ENCODE data around the gene CALR. TPM values are rescaled to one million over a fixed set of nuclear protein-coding genes. Genes with fewer than 3 reads are reported as not detected.

The CALR gene
- polyA plus RNA-seq, 1 of the 3 experiments (the other 2 are of a cell fraction), result 1,334 TPM

- peaks cover 78% of the 10 kb centered on the region for H3K79me2 ChIP-seq (ENCODE audit: insufficient read depth)
- WGBS (ENCODE audit: low lambda C conversion rate), result 88% methylated on average over 18 of the region's 18 CpGs
- CTCF ChIA-PET, result interaction anchor here (1.3 kb wide), 1 partner anchor 22 kb away, joined by 7 read pairs; no protein-coding TSS in a partner anchor
- peaks cover 47 to 70% of the 10 kb centered on the region in 2 experiments for H3K36me3 ChIP-seq (replicated peaks in 1 of 2; ENCODE audit: control insufficient read depth in 1 of 2, insufficient read depth in 2 of 2, low read length in 1 of 2)
- no peak for DNase-seq
- H3K9me3 ChIP-seq, result no peaks in the 10 kb centered on the region
- H3K4me2 ChIP-seq, result no peak overlapping the region
- H3K9ac ChIP-seq, result no peak overlapping the region
- peak overlapping the region; percentile 23 to 31; a peak in 2 of 4 replicates for H3K27ac ChIP-seq (ENCODE audit: low read depth in 2 of 2, low read length in 1 of 2)
- H4K20me1 ChIP-seq (ENCODE audit: insufficient read depth), result peaks cover 33% of the 10 kb centered on the region
- H3K9me2 ChIP-seq, result no peaks in the 10 kb centered on the region
- no peak overlapping the region for H2AFZ ChIP-seq (ENCODE audit: low read depth)
- H3K4me3 ChIP-seq (ENCODE audit: low read depth in 2 of 2, low read length in 1 of 2), result no peak overlapping the region
- H3F3A ChIP-seq (replicated peaks; ENCODE audit: insufficient read depth), result peaks cover 56% of the 10 kb centered on the region
- no peaks in the 10 kb centered on the region for H3K27me3 ChIP-seq (ENCODE audit: insufficient read depth)
- H3K4me1 ChIP-seq (ENCODE audit: control insufficient read depth in 1 of 2, insufficient read depth in 2 of 2, low read depth in 1 of 2, low read length in 1 of 2), result peaks cover 13 to 38% of the 10 kb centered on the region in 2 experiments; a peak in 3 of 4 replicates
- TF ChIP-seq CHD2 (IDR thresholded peaks at IDR 0.05; ENCODE audit: low read length, partially characterized antibody) (no peak), RFX5 (IDR thresholded peaks at IDR 0.05; ENCODE audit: low read length) (no peak), POLR2AphosphoS5 (IDR thresholded peaks at IDR 0.05; ENCODE audit: low read depth, low read length) (no peak), EP300 (IDR thresholded peaks at IDR 0.05; ENCODE audit: borderline replicate concordance in 1 of 2, low read depth in 1 of 2, low read length in 1 of 2) (no peak), NRF1 (IDR thresholded peaks at IDR 0.05; ENCODE audit: low read depth, low read length) (no peak), NFIC (IDR thresholded peaks at IDR 0.05; ENCODE audit: borderline replicate concordance) (no peak), TEAD4 (IDR thresholded peaks at IDR 0.05; ENCODE audit: borderline replicate concordance, insufficient read depth) (no peak)
- TF ChIP-seq, protein P1, sequence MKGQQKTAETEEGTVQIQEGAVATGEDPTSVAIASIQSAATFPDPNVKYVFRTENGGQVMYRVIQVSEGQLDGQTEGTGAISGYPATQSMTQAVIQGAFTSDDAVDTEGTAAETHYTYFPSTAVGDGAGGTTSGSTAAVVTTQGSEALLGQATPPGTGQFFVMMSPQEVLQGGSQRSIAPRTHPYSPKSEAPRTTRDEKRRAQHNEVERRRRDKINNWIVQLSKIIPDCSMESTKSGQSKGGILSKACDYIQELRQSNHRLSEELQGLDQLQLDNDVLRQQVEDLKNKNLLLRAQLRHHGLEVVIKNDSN (IDR thresholded peaks at IDR 0.05; ENCODE audit: borderline replicate concordance, low read depth), result no peak
- TF ChIP-seq, protein P2, sequence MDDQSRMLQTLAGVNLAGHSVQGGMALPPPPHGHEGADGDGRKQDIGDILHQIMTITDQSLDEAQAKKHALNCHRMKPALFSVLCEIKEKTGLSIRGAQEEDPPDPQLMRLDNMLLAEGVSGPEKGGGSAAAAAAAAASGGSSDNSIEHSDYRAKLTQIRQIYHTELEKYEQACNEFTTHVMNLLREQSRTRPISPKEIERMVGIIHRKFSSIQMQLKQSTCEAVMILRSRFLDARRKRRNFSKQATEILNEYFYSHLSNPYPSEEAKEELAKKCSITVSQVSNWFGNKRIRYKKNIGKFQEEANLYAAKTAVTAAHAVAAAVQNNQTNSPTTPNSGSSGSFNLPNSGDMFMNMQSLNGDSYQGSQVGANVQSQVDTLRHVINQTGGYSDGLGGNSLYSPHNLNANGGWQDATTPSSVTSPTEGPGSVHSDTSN (IDR thresholded peaks at IDR 0.05), result no peak
- POLR2A ChIA-PET, result interaction anchor here (0.6 to 0.9 kb wide), 3 partner anchors 11 to 174 kb away, joined by 3 read pairs; partner anchors contain the start of genes GCDH and NACC1
These were observed 5.1 kb downstream of the CALR start for GRCh38 chr19:12943437-12944044.

DNA sequence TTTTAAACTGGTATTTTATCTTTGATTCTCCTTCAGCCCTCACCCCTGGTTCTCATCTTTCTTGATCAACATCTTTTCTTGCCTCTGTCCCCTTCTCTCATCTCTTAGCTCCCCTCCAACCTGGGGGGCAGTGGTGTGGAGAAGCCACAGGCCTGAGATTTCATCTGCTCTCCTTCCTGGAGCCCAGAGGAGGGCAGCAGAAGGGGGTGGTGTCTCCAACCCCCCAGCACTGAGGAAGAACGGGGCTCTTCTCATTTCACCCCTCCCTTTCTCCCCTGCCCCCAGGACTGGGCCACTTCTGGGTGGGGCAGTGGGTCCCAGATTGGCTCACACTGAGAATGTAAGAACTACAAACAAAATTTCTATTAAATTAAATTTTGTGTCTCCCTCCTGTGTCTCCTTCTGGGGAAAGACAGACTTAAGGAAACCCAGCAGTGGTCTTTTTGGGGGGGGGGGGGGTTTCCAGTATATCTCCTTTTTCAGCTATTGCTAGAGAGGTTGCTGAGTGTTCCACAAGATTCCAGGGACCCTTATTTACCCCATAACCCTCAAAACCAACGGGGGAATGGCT, 5.8 kb downstream of the CALR start:
- peaks cover 54 to 71% of the 10 kb centered on the region in 2 experiments for H3K36me3 ChIP-seq (replicated peaks in 1 of 2; ENCODE audit: control insufficient read depth in 1 of 2, insufficient read depth in 2 of 2, low read length in 1 of 2)
- DNase-seq, result no peak
- WGBS (ENCODE audit: low lambda C conversion rate), result 77% methylated on average over 2 of the region's 2 CpGs
- H3K27ac ChIP-seq (ENCODE audit: low read depth in 2 of 2, low read length in 1 of 2), result peak overlapping the region in 1 of 2 experiments; percentile 87; a peak in 3 of 4 replicates
- H3K9ac ChIP-seq, result no peak overlapping the region
- H3F3A ChIP-seq (replicated peaks; ENCODE audit: insufficient read depth), result peaks cover 56% of the 10 kb centered on the region
- H2AFZ ChIP-seq (ENCODE audit: low read depth), result no peak overlapping the region
- peaks cover 73% of the 10 kb centered on the region for H3K79me2 ChIP-seq (ENCODE audit: insufficient read depth)
- no peak overlapping the region for H3K4me2 ChIP-seq
- H3K9me3 ChIP-seq, result no peaks in the 10 kb centered on the region
- peaks cover 29% of the 10 kb centered on the region for H4K20me1 ChIP-seq (ENCODE audit: insufficient read depth)
- ChIA-PET CTCF (interaction anchor here (1.3 kb wide), 1 partner anchor 21 kb away, joined by 7 read pairs; no protein-coding TSS in a partner anchor), POLR2A (interaction anchor here (0.6 to 1.5 kb wide), 3 partner anchors 10 to 53 kb away, joined by 3 to 6 read pairs (median 3); partner anchors contain the start of genes FARSA and GCDH)
- no peaks in the 10 kb centered on the region for H3K9me2 ChIP-seq
- H3K4me3 ChIP-seq (ENCODE audit: low read depth in 2 of 2, low read length in 1 of 2), result no peak overlapping the region
- peaks cover 13 to 37% of the 10 kb centered on the region in 2 experiments; a peak in 3 of 4 replicates for H3K4me1 ChIP-seq (ENCODE audit: control insufficient read depth in 1 of 2, insufficient read depth in 2 of 2, low read depth in 1 of 2, low read length in 1 of 2)
- no peaks in the 10 kb centered on the region for H3K27me3 ChIP-seq (ENCODE audit: insufficient read depth)
- TF ChIP-seq RXRA (IDR thresholded peaks at IDR 0.05; ENCODE audit: borderline replicate concordance, low read depth), result no peak
- TF ChIP-seq FOSL2 (IDR thresholded peaks at IDR 0.05; ENCODE audit: borderline replicate concordance, low read depth), result no peak
- no peak for TF ChIP-seq IRF3 (IDR thresholded peaks at IDR 0.05; ENCODE audit: low read depth, low read length)
- no peak for TF ChIP-seq ELF1 (IDR thresholded peaks at IDR 0.05)
- TF ChIP-seq, protein P3, sequence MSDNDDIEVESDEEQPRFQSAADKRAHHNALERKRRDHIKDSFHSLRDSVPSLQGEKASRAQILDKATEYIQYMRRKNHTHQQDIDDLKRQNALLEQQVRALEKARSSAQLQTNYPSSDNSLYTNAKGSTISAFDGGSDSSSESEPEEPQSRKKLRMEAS (IDR thresholded peaks at IDR 0.05; ENCODE audit: low read depth), result no peak
- TF ChIP-seq SIN3A (IDR thresholded peaks at IDR 0.05; ENCODE audit: borderline replicate concordance, low read depth, low read length), result no peak
- TF ChIP-seq, protein P2 (IDR thresholded peaks at IDR 0.05), result no peak
- TF ChIP-seq, protein P4, sequence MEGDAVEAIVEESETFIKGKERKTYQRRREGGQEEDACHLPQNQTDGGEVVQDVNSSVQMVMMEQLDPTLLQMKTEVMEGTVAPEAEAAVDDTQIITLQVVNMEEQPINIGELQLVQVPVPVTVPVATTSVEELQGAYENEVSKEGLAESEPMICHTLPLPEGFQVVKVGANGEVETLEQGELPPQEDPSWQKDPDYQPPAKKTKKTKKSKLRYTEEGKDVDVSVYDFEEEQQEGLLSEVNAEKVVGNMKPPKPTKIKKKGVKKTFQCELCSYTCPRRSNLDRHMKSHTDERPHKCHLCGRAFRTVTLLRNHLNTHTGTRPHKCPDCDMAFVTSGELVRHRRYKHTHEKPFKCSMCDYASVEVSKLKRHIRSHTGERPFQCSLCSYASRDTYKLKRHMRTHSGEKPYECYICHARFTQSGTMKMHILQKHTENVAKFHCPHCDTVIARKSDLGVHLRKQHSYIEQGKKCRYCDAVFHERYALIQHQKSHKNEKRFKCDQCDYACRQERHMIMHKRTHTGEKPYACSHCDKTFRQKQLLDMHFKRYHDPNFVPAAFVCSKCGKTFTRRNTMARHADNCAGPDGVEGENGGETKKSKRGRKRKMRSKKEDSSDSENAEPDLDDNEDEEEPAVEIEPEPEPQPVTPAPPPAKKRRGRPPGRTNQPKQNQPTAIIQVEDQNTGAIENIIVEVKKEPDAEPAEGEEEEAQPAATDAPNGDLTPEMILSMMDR (IDR thresholded peaks at IDR 0.05), result no peak
- TF ChIP-seq MEF2A (IDR thresholded peaks at IDR 0.05; ENCODE audit: borderline replicate concordance, low read depth), result no peak
- no peak for TF ChIP-seq EZH2phosphoT487 (IDR thresholded peaks at IDR 0.05; ENCODE audit: borderline replicate concordance, low read depth)
- TF ChIP-seq TCF12 (IDR thresholded peaks at IDR 0.05), result no peak
- no peak for TF ChIP-seq NFIC (IDR thresholded peaks at IDR 0.05; ENCODE audit: borderline replicate concordance)
- TF ChIP-seq RAD21 (IDR thresholded peaks at IDR 0.05; ENCODE audit: low read length), result no peak

Data from SK-N-SH (cell line).